H9 (cell line): Measurements from ENCODE around the gene TMEM63C. TPM values are rescaled to one million over a fixed set of nuclear protein-coding genes. Genes with fewer than 3 reads are reported as not detected.

Experiments used
- DNase-seq: peaks from one replicate; pipeline ENCODE4 v3.0.0-alpha.2; 2017
- H2AFZ ChIP-seq: one replicate; pipeline ENCODE4 v1.6.1; 2013; ENCODE audit warnings: mild to moderate bottlenecking, low read length, control low read depth, moderate library complexity
- H2AK5ac ChIP-seq: 2 replicates; pipeline ENCODE4 v1.6.1; 2013; ENCODE audit warnings: low read length, control low read depth, mixed read lengths; ENCODE audit not compliant: insufficient read length
- H2BK120ac ChIP-seq: one replicate; pipeline ENCODE4 v1.6.1; 2013; ENCODE audit warnings: low read depth, mild to moderate bottlenecking, low read length, control low read depth, inconsistent platforms; ENCODE audit not compliant: poor library complexity, severe bottlenecking
- H2BK12ac ChIP-seq: 2 replicates; pipeline ENCODE4 v1.6.1; 2013; ENCODE audit warnings: low read length, control low read depth, mixed read lengths, low read depth; ENCODE audit not compliant: insufficient read length
- H2BK15ac ChIP-seq: 2 replicates; pipeline ENCODE4 v1.6.1; 2013; ENCODE audit warnings: low read depth, low read length, control low read depth
- H2BK20ac ChIP-seq: one replicate; pipeline ENCODE4 v1.6.1; 2013; ENCODE audit warnings: low read depth, mild to moderate bottlenecking, low read length, control low read depth, inconsistent platforms; ENCODE audit not compliant: poor library complexity, severe bottlenecking
- H2BK5ac ChIP-seq: 2 replicates; pipeline ENCODE4 v1.6.1; 2013; ENCODE audit warnings: low read length, control low read depth, mixed read lengths; ENCODE audit not compliant: insufficient read length
- H3K14ac ChIP-seq: 2 replicates; pipeline ENCODE4 v1.6.1; 2013; ENCODE audit warnings: low read length, control low read depth; ENCODE audit not compliant: insufficient read depth
- H3K18ac ChIP-seq: 2 replicates; pipeline ENCODE4 v1.6.1; 2013; ENCODE audit warnings: low read depth, mild to moderate bottlenecking, mixed read lengths, low read length, control low read depth; ENCODE audit not compliant: insufficient read length
- H3K23ac ChIP-seq: 2 replicates; pipeline ENCODE4 v1.6.1; 2013; ENCODE audit warnings: low read length, control low read depth, mixed read lengths, low read depth; ENCODE audit not compliant: insufficient read length
- H3K23me2 ChIP-seq: 2 replicates; pipeline ENCODE4 v1.6.1; 2013; ENCODE audit warnings: low read depth, mild to moderate bottlenecking, mixed read lengths, low read length, control low read depth; ENCODE audit not compliant: insufficient read length, poor library complexity, severe bottlenecking
- H3K27ac ChIP-seq: 2 replicates; pipeline ENCODE4 v1.5.1; 2013; ENCODE audit warnings: low read length, control low read depth, mixed read lengths, low read depth; ENCODE audit not compliant: insufficient read length
- H3K27me3 ChIP-seq: 2 replicates; pipeline ENCODE4 v1.6.1; 2013; ENCODE audit warnings: low read length, control low read depth, inconsistent platforms; ENCODE audit not compliant: insufficient read depth
- H3K4ac ChIP-seq: 2 replicates; pipeline ENCODE4 v1.6.1; 2013; ENCODE audit warnings: low read depth, mild to moderate bottlenecking, control low read depth, inconsistent platforms, low read length, moderate library complexity
- H3K4me1 ChIP-seq: 2 replicates; pipeline ENCODE4 v1.6.1; 2013; ENCODE audit warnings: low read length, control low read depth, inconsistent platforms; ENCODE audit not compliant: insufficient read depth
- H3K4me2 ChIP-seq: 2 replicates; pipeline ENCODE4 v1.6.1; 2013; ENCODE audit warnings: low read length, control low read depth, mixed read lengths; ENCODE audit not compliant: insufficient read length, insufficient read depth
- H3K56ac ChIP-seq: 2 replicates; pipeline ENCODE4 v1.6.1; 2013; ENCODE audit warnings: low read depth, mild to moderate bottlenecking, mixed read lengths, low read length, control low read depth; ENCODE audit not compliant: insufficient read length
- H3K79me1 ChIP-seq: 2 replicates; pipeline ENCODE4 v1.6.1; 2013; ENCODE audit warnings: low read depth, mild to moderate bottlenecking, moderate library complexity, low read length, control low read depth, inconsistent platforms; ENCODE audit not compliant: insufficient read depth, poor library complexity, severe bottlenecking
- H3K79me2 ChIP-seq: 2 replicates; pipeline ENCODE4 v1.6.1; 2013; ENCODE audit warnings: low read length, control low read depth, inconsistent platforms; ENCODE audit not compliant: insufficient read depth
- H3K9ac ChIP-seq: 2 replicates; pipeline ENCODE4 v1.6.1; 2013; ENCODE audit warnings: low read length, control low read depth, mixed read lengths; ENCODE audit not compliant: insufficient read length; ENCODE audit errors: extremely low read depth
- H3K9me3 ChIP-seq: one replicate; pipeline ENCODE4 v1.6.1; 2013; ENCODE audit warnings: low read depth, low read length, inconsistent platforms; ENCODE audit not compliant: control insufficient read depth
- H3T11ph ChIP-seq: one replicate; pipeline ENCODE4 v1.6.1; 2013; ENCODE audit warnings: mild to moderate bottlenecking, low read length, control low read depth, inconsistent platforms
- H4K20me1 ChIP-seq: one replicate; pipeline ENCODE4 v1.6.1; 2013; ENCODE audit not compliant: control insufficient read depth, insufficient read length, insufficient read depth
- H4K5ac ChIP-seq: 2 replicates; pipeline ENCODE4 v1.6.1; 2013; ENCODE audit warnings: low read depth, mild to moderate bottlenecking, mixed read lengths, low read length, control low read depth; ENCODE audit not compliant: insufficient read length
- H4K8ac ChIP-seq: replicated peaks from 2 replicates; pipeline ENCODE4 v1.6.1; 2013; ENCODE audit warnings: low read length, control low read depth, mixed read lengths, low read depth; ENCODE audit not compliant: insufficient read length
- H4K91ac ChIP-seq: 2 replicates; pipeline ENCODE4 v1.6.1; 2013; ENCODE audit warnings: low read depth, mild to moderate bottlenecking, moderate library complexity, mixed read lengths, low read length, control low read depth; ENCODE audit not compliant: insufficient read length
- H3K27ac Mint-ChIP-seq, 3 experiments: 2 replicates in 2 of 3; 3 replicates in 1 of 3; pipeline ENCODE4 v1.8.0; 2020 to 2021; ENCODE audit warnings: mixed read lengths in 3 of 3, mild to moderate bottlenecking in 1 of 3, moderate library complexity in 1 of 3
- H3K27me3 Mint-ChIP-seq: 2 replicates; pipeline ENCODE4 v1.8.0; 2021; ENCODE audit warnings: low read depth, mild to moderate bottlenecking, moderate library complexity, mixed read lengths
- H3K36me3 Mint-ChIP-seq, 3 experiments: 2 replicates in 2 of 3; 3 replicates in 1 of 3; pipeline ENCODE4 v1.8.0; 2020 to 2021; ENCODE audit warnings: low read depth in 3 of 3, mixed read lengths in 3 of 3; ENCODE audit not compliant: insufficient read depth in 1 of 3
- H3K4me1 Mint-ChIP-seq, 2 experiments: 2 replicates each; pipeline ENCODE4 v1.8.0; 2020; ENCODE audit warnings: mixed read lengths in 2 of 2
- H3K4me3 Mint-ChIP-seq, 2 experiments: 2 replicates in 1 of 2; 3 replicates in 1 of 2; pipeline ENCODE4 v1.8.0; 2020 to 2021; ENCODE audit warnings: mild to moderate bottlenecking in 2 of 2, mixed read lengths in 2 of 2, moderate library complexity in 1 of 2
- H3K9me3 Mint-ChIP-seq, 2 experiments: 2 replicates in 1 of 2; 3 replicates in 1 of 2; pipeline ENCODE4 v1.8.0; 2020; ENCODE audit warnings: mild to moderate bottlenecking in 2 of 2, mixed read lengths in 2 of 2, moderate library complexity in 1 of 2
- WGBS: extraction: QIAGEN DNeasy Blood & Tissue Kit; methylation state at CpG from one replicate; pipeline ENCODE4 v1.1.7; 2013; ENCODE audit warnings: missing lambda C conversion rate, low lambda C conversion rate, mixed read lengths; ENCODE audit not compliant: insufficient read length; ENCODE audit errors: extremely low coverage; 5-methylcytosine and 5-hydroxymethylcytosine counted together
- total RNA-seq: library from RNA; stranded (reverse); gene quantifications from 2 replicates; pipeline ENCODE4 v1.2.1, GENCODE V29; 2021
- TF ChIP-seq, protein P1 (sequence below): fragments of 200-600 bp; sonication (generic); conservative IDR thresholded peaks from 3 replicates; pipeline ENCODE4 v1.8.0; 2021; ENCODE audit warnings: antibody characterized with exemption, mild to moderate bottlenecking

Gene TMEM63C
- total RNA-seq, 1 experiment from 2014 or later = 2.2 TPM

GRCh38 chr14:77161011-77161410 lies 20.6 kb upstream of the TMEM63C start:
- no peak overlapping the region for H2BK5ac ChIP-seq
- H3K79me2 ChIP-seq = no peaks in the 10 kb centered on the region
- H3K9ac ChIP-seq = no peak overlapping the region
- no peak overlapping the region for H3K4me3 Mint-ChIP-seq
- H3K4me1 ChIP-seq = peaks cover 4% of the 10 kb centered on the region; the same call in 1 of the 2 replicates
- H3K4ac ChIP-seq = no peak overlapping the region
- H3K56ac ChIP-seq = no peak overlapping the region
- H3K27ac ChIP-seq = no peak overlapping the region
- no peaks in the 10 kb centered on the region for H3K9me3 ChIP-seq
- H4K5ac ChIP-seq = no peak overlapping the region
- no peaks in the 10 kb centered on the region for H3K27me3 ChIP-seq
- peaks cover 3% of the 10 kb centered on the region for H4K20me1 ChIP-seq
- no peak overlapping the region for H3K18ac ChIP-seq
- no peaks in the 10 kb centered on the region for H3K9me3 Mint-ChIP-seq
- peaks cover 2% of the 10 kb centered on the region for H3K23me2 ChIP-seq
- no peak for DNase-seq
- no peak overlapping the region for H2BK20ac ChIP-seq
- H2BK12ac ChIP-seq = no peak overlapping the region
- TF ChIP-seq, protein P1, sequence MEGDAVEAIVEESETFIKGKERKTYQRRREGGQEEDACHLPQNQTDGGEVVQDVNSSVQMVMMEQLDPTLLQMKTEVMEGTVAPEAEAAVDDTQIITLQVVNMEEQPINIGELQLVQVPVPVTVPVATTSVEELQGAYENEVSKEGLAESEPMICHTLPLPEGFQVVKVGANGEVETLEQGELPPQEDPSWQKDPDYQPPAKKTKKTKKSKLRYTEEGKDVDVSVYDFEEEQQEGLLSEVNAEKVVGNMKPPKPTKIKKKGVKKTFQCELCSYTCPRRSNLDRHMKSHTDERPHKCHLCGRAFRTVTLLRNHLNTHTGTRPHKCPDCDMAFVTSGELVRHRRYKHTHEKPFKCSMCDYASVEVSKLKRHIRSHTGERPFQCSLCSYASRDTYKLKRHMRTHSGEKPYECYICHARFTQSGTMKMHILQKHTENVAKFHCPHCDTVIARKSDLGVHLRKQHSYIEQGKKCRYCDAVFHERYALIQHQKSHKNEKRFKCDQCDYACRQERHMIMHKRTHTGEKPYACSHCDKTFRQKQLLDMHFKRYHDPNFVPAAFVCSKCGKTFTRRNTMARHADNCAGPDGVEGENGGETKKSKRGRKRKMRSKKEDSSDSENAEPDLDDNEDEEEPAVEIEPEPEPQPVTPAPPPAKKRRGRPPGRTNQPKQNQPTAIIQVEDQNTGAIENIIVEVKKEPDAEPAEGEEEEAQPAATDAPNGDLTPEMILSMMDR = no peak
- no peak overlapping the region for H3K14ac ChIP-seq
- no peak overlapping the region for H2AK5ac ChIP-seq
- peaks cover 2% of the 10 kb centered on the region; the same call in 1 of the 2 replicates for H3K27me3 Mint-ChIP-seq
- no peak overlapping the region for H4K8ac ChIP-seq
- H3K36me3 Mint-ChIP-seq = no peaks in the 10 kb centered on the region
- H3K27ac Mint-ChIP-seq = peak overlapping the region in 1 of 3 experiments; percentile 18; a peak in 1 of 7 replicates
- no peak overlapping the region for H3K23ac ChIP-seq
- no peak overlapping the region for H2BK15ac ChIP-seq
- H3K4me2 ChIP-seq = no peak overlapping the region
- no peak overlapping the region for H2AFZ ChIP-seq
- no peak overlapping the region for H3T11ph ChIP-seq
- H3K79me1 ChIP-seq = no peaks in the 10 kb centered on the region
- H4K91ac ChIP-seq = no peak overlapping the region
- peaks cover 16 to 19% of the 10 kb centered on the region in 2 experiments for H3K4me1 Mint-ChIP-seq
- H2BK120ac ChIP-seq = no peak overlapping the region
- no CpG with 5 or more reads among the region's 4 CpGs for WGBS
